HG02852 (cell line): ENCODE measurements around the gene C22orf23.
A peak's percentile ranks its signal among the peaks of the same experiment; 100 is the strongest.
"Not testable (repeated sequence)": the region's sequence is repeated elsewhere in the genome, so short reads cannot be mapped to it uniquely, and the experiment has no call there.

Experiments
- ATAC-seq: cut with Tn5 transposase; IDR thresholded peaks from one replicate; pipeline ENCODE4 v1.9.1; 2021; ENCODE audit warnings: mild to moderate bottlenecking, moderate library complexity; ENCODE audit not compliant: unreplicated experiment

C22orf23 gene

GRCh38 chr22:37957232-37957631 is 3.8 kb upstream of the C22orf23 start:
- no peak for ATAC-seq

GRCh38 chr22:37955825-37956397 is 2.5 kb upstream of the C22orf23 start:
- ATAC-seq = not testable (repeated sequence)

GRCh38 chr22:37954686-37955085 is 1.3 kb upstream of the C22orf23 start:
- no peak for ATAC-seq

- ATAC-seq = peak; percentile 19
Observed at GRCh38 chr22:37953062-37953436, 352 bp downstream of the C22orf23 start.

- not testable (repeated sequence) for ATAC-seq
Observed at GRCh38 chr22:37952629-37953028, 772 bp downstream of the C22orf23 start.

- ATAC-seq = no peak
Observed at GRCh38 chr22:37951305-37951704, 2.1 kb downstream of the C22orf23 start.

- ATAC-seq = not testable (repeated sequence)
Observed at GRCh38 chr22:37947142-37947795, 6.1 kb downstream of the C22orf23 start.

GRCh38 chr22:37944423-37944822 is 9.0 kb downstream of the C22orf23 start:
- ATAC-seq = not testable (repeated sequence)

GRCh38 chr22:37943825-37944198 is 9.6 kb downstream of the C22orf23 start:
- ATAC-seq = no peak

- no peak for ATAC-seq
Observed at GRCh38 chr22:37943136-37943824, 10.1 kb downstream of the C22orf23 start.

- no peak for ATAC-seq
Observed at GRCh38 chr22:37942133-37942532, 11.3 kb downstream of the C22orf23 start.

- ATAC-seq = no peak
Observed at GRCh38 chr22:37940698-37941376, 12.6 kb downstream of the C22orf23 start.

- no peak for ATAC-seq
Observed at GRCh38 chr22:37933711-37934376, 19.6 kb downstream of the C22orf23 start.

GRCh38 chr22:37932821-37933578 is 20.4 kb downstream of the C22orf23 start:
- ATAC-seq = no peak

GRCh38 chr22:37932401-37932800 is 21.0 kb downstream of the C22orf23 start:
- ATAC-seq = no peak

GRCh38 chr22:37931893-37932389 is 21.5 kb downstream of the C22orf23 start:
- no peak for ATAC-seq

- ATAC-seq = no peak
Observed at GRCh38 chr22:37930952-37931440, 22.4 kb downstream of the C22orf23 start.

- no peak for ATAC-seq
Observed at GRCh38 chr22:37930270-37930951, 23.0 kb downstream of the C22orf23 start.

- ATAC-seq = no peak
Observed at GRCh38 chr22:37929390-37929789, 24.0 kb downstream of the C22orf23 start.

- ATAC-seq = no peak
Observed at GRCh38 chr22:37927637-37927936, 25.8 kb downstream of the C22orf23 start.
